NT2/D1 (cell line): ENCODE measurements around the gene SLC6A17.

ENCODE experiments used
- SUZ12 ChIP-seq: IDR thresholded peaks from 2 replicates; pipeline ENCODE4 v1.6.1; 2011; ENCODE audit not compliant: insufficient read length, insufficient read depth; ENCODE audit errors: extremely low read depth
- YY1 ChIP-seq: IDR thresholded peaks from 2 replicates; pipeline ENCODE4 v1.6.1; 2011; ENCODE audit not compliant: insufficient read length, insufficient read depth
- ZNF274 ChIP-seq: IDR thresholded peaks from 2 replicates; pipeline ENCODE4 v1.6.1; 2011; ENCODE audit warnings: mild to moderate bottlenecking, low read depth, low read length

DNA sequence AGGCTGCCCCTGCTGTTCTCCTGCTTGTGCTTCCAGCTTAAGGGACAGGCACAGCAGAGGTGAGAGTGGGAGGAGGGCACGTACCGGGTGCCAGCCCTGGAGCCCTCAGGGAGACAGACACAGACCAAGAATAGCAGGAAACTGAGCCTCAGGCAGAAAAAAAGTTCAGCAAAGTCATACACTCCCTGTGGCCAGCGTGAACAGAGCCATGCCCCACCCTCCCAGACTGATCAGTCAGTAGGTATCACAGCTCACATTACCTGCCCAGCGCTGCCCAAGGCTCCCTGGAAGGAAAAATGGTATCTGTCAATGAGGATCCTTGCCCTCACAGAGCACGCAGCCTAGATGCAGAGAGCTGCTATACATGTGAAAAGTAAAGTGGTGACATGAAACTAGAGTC lies 36.7 kb upstream of the SLC6A17 start:
- TF ChIP-seq ZNF274 (no peak), YY1 (no peak), SUZ12 (no peak)
